Activated CD4-positive, alpha-beta T cell treated with anti-CD3 and anti-CD28 coated beads, Interleukin-2, amount 50 U/mL, for 4 hours (primary cell): ENCODE measurements around the gene MDGA2.

Experiments
- DNase-seq, 2 experiments: peaks; one replicate each; pipeline ENCODE4 v3.0.0-alpha.2; 2020

Gene MDGA2

GRCh38 chr14:46840944-46841720, 834.3 kb downstream of the MDGA2 start:
- DNase-seq = no peak

- DNase-seq = no peak
Measured at GRCh38 chr14:46820291-46820690, 855.1 kb downstream of the MDGA2 start.

GRCh38 chr14:46819117-46819516, 856.3 kb downstream of the MDGA2 start:
- DNase-seq = no peak

GRCh38 chr14:46818147-46818546, 857.3 kb downstream of the MDGA2 start:
- no peak for DNase-seq

GRCh38 chr14:46793144-46793543, 882.3 kb downstream of the MDGA2 start:
- no peak for DNase-seq
